Epithelial cell of esophagus (primary cell): ENCODE results near the gene STK25.
"Not testable (repeated sequence)": the region's sequence is repeated elsewhere in the genome, so short reads cannot be mapped to it uniquely, and the experiment has no call there.

Experiments
- DNase-seq: peaks from one replicate; pipeline ENCODE4 v3.0.0; 2010; ENCODE audit warnings: low read depth
- H3K4me3 ChIP-seq: 2 replicates; pipeline ENCODE4 v1.5.1; 2011; ENCODE audit warnings: mild to moderate bottlenecking, low read length, control low read depth
- CTCF ChIP-seq: IDR thresholded peaks from 2 replicates; pipeline ENCODE4 v1.5.1; 2011; ENCODE audit warnings: low read depth, mild to moderate bottlenecking, low read length, control low read depth, inconsistent platforms; ENCODE audit not compliant: insufficient read depth; ENCODE audit errors: missing control alignments

STK25 gene

DNA sequence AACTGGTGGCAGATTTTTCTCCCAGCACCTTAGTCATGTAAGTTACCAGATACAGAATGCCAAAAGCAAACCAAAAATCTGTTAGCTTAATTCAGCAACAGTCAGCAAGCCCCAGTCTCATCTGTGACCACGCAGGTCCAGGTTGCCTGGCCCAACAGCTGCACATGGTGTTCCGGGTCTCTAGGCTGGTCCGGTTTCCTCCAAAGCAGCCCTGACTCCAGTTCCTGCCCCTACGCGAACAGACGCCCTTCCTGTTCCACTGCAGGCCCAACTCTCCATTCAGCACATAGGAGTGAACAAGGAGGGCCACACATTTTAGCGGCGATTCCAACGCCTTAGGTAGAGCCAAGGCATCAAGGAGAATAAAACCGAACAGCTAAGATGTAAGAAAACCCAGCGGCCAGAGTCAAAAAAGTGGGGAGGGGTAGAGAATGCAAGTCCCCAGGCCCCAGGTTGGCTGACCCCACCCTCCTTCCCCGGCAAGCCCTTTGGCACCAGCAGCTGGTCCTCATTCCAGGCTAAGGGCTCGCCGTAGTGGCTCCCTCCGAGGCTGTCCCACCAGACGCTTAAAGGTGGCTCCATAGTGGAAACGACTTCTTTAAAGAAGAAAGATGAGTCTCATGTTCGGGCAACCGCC, 1.5 kb downstream of the STK25 start:
- H3K4me3 ChIP-seq, result peak overlapping the region; percentile 88
- no peak for TF ChIP-seq CTCF
- DNase-seq, result no peak

DNA sequence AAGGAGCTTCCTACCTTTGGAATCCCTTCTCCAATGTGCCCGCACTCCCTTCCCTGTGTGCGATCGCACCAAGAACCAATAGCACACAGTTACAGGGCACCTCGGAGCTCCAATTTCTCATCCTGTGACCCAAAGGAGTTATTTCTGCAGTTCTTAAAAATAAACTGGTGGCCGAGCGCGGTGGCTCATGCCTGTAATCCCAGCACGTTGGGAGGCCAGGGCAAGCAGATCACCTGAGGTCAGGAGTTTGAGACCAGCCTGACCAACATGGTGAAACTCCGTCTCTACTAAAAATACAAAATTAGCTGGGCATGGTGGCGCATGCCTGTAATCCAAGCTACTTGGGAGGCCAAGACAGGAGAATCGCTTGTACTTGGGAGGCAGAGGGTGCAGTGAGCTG, 2.1 kb downstream of the STK25 start:
- not testable (repeated sequence) for H3K4me3 ChIP-seq, DNase-seq

DNA sequence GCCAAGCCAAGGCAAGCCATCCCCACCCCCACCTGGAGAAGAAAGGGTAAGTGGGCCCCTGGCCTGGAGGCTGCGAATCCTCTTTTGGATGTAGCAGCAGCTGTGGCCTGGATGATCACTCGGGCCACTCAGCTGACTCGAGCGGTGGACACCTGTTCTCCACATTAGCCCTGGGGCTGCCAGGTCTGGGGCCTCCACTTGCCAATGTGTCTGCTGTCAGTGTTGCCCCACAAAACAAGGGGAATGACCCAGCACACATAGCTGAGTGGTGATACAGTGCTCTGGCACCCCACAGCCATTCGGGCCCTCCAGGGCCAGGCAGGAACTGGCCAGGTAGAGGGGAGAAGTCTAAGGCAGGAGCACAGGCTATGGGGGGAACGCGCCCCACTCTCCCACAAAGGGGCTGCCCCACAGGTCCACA, 2.6 kb downstream of the STK25 start:
- no peak for DNase-seq
- no peak for TF ChIP-seq CTCF
- H3K4me3 ChIP-seq, result no peak overlapping the region

- TF ChIP-seq CTCF, result no peak
- DNase-seq, result no peak
- H3K4me3 ChIP-seq, result no peak overlapping the region
Observed at GRCh38 chr2:241505086-241505780, 3.2 kb downstream of the STK25 start.

DNA sequence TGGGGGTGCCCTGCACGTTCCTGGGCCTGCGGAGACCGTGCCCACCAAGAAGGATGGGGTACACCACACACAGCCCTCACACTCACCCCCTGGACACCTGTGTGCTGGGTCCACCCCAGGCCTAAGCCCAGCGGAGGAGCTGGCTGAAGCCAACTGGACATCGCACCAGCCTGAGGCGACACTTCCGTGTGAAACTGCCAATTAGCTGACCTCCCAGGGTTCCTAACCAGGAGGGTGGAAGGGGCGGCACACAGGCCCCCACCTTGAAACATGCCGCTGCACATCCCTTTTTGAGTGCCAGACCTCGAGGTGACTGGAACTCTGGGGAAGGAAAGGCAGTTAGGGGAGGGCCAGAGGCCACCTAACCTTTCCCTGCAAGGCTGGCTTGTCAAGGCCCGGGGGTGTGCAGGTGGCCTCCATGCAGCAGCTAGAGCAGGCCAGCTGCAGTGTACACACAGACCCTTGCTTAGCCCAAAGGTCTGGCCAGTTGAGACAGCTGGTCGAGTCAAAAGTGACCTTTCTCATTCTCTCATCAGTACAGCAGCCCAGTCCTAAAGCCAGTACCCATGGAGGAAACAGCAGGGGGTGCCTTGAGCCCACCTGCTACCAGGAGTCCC, 4.5 kb downstream of the STK25 start:
- no peak overlapping the region for H3K4me3 ChIP-seq
- TF ChIP-seq CTCF, result no peak
- no peak for DNase-seq

DNA sequence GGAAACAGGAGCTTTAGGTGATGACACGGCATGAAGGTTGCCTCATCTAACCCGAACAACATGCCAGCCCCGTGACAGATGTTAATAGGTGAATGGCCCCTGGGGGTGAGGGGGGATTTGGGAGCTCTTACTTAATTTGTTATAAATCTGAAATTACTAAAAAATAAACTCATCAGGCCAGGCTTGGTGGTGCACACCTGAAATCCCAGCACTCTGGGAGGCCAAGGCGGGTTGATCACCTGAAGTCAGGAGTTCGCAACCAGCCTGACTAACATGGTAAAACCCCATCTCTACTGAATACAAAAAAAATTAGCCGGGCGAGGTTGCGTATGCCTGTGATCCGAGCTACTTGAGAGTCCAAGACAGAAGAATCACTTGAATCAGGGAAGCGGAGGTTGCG, 6.1 kb downstream of the STK25 start:
- no peak for TF ChIP-seq CTCF
- DNase-seq, result no peak
- H3K4me3 ChIP-seq, result no peak overlapping the region

DNA sequence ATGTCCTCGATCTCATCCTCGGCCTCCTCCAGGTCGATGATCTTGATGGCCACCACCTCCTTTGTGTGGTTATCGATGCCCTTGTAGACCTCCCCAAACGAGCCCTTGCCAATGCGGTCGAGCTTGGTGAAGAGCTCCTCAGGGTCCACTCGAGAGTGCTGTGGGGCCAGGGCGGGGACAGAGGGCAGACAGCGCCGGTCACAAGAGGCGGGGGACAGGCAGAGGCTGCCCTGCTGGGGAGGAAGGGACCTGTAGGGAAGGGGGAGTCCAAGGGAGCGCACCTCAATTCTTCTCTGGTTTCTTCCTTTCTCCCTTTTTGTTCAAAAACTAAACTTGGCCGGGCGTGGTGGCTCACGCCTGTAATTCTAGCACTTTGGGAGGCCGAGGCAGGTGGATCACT, 6.8 kb downstream of the STK25 start:
- no peak for DNase-seq
- H3K4me3 ChIP-seq, result no peak overlapping the region
- TF ChIP-seq CTCF, result no peak
